ENCODE results near the gene COX19.

- no peak for TF ChIP-seq CTCF (IDR thresholded peaks at IDR 0.05; ENCODE audit: low read length)
- TF ChIP-seq EZH2 (optimal IDR thresholded peaks at IDR 0.05; ENCODE audit: low read depth, low read length) = no peak
These were observed 36.7 kb downstream of the COX19 start for GRCh38 chr7:938546-939185.
